DND-41 (cell line): ENCODE results near the gene NPC1L1.
A peak's percentile ranks its signal among the peaks of the same experiment; 100 is the strongest.

Experiments
- ATAC-seq: fragments of 200-7000 bp; cut with Tn5 transposase; 3 replicates; pipeline ENCODE4 v1.9.1; 2021; ENCODE audit warnings: low read depth; ENCODE audit not compliant: insufficient read depth
- DNase-seq: peaks from one replicate; pipeline ENCODE4 v3.0.0-alpha.2; 2020
- H2AFZ ChIP-seq: 2 replicates; pipeline ENCODE4 v1.6.0; 2012; ENCODE audit warnings: low read depth, low read length
- H3K27ac ChIP-seq: 2 replicates; pipeline ENCODE4 v1.5.1; 2012; ENCODE audit warnings: low read length, inconsistent platforms
- H3K27me3 ChIP-seq: fragments of 200-600 bp; sonication (generic); 2 replicates; pipeline ENCODE4 v1.6.0; 2012; ENCODE audit warnings: low read length, mild to moderate bottlenecking, inconsistent platforms; ENCODE audit not compliant: insufficient read depth, poor library complexity
- H3K36me3 ChIP-seq: 2 replicates; pipeline ENCODE4 v1.5.1; 2012; ENCODE audit warnings: low read length, inconsistent platforms; ENCODE audit not compliant: insufficient read depth
- H3K4me1 ChIP-seq: 2 replicates; pipeline ENCODE4 v1.5.1; 2012; ENCODE audit warnings: mild to moderate bottlenecking, low read length; ENCODE audit not compliant: insufficient read depth
- H3K4me2 ChIP-seq: 2 replicates; pipeline ENCODE4 v1.6.0; 2012; ENCODE audit warnings: mild to moderate bottlenecking, moderate library complexity, low read length, inconsistent platforms; ENCODE audit not compliant: insufficient read depth
- H3K4me3 ChIP-seq, 2 experiments: fragments of 200-600 bp in 1 of 2; shearing (Covaris generic) in 1 of 2; 2 replicates each; pipeline ENCODE4 v1.5.1; 2012 to 2016; ENCODE audit warnings: inconsistent platforms in 2 of 2, low read length in 2 of 2, mild to moderate bottlenecking in 2 of 2, low read depth in 1 of 2, moderate library complexity in 1 of 2
- H3K79me2 ChIP-seq: 2 replicates; pipeline ENCODE4 v1.6.0; 2012; ENCODE audit warnings: low read length, inconsistent platforms; ENCODE audit not compliant: insufficient read depth
- H3K9ac ChIP-seq: 2 replicates; pipeline ENCODE4 v1.6.0; 2012; ENCODE audit warnings: low read depth, mild to moderate bottlenecking, inconsistent platforms, low read length, moderate library complexity
- H3K9me3 ChIP-seq: 2 replicates; pipeline ENCODE4 v1.5.1; 2012; ENCODE audit warnings: low read length, moderate library complexity, mild to moderate bottlenecking, inconsistent platforms; ENCODE audit not compliant: insufficient read depth, severe bottlenecking
- H4K20me1 ChIP-seq: 2 replicates; pipeline ENCODE4 v1.6.0; 2012; ENCODE audit warnings: low read length; ENCODE audit not compliant: insufficient read depth
- CTCF ChIP-seq: IDR thresholded peaks from 2 replicates; pipeline ENCODE4 v1.5.1; 2012; ENCODE audit warnings: borderline replicate concordance, low read length, moderate library complexity, mild to moderate bottlenecking; ENCODE audit not compliant: poor library complexity, severe bottlenecking; ENCODE audit errors: extremely low read depth
- EZH2 ChIP-seq: IDR thresholded peaks from 3 replicates; pipeline ENCODE4 v1.6.1; 2012; ENCODE audit warnings: borderline replicate concordance, low read depth, mild to moderate bottlenecking, moderate library complexity, low read length, inconsistent platforms; ENCODE audit not compliant: severe bottlenecking

The NPC1L1 gene

GRCh38 chr7:44477938-44478337 is 63.2 kb downstream of the NPC1L1 start:
- H3K9ac ChIP-seq: no peak overlapping the region
- TF ChIP-seq CTCF: no peak
- no peak for TF ChIP-seq EZH2
- no peak overlapping the region for H3K4me2 ChIP-seq
- H2AFZ ChIP-seq: no peak overlapping the region
- H3K4me3 ChIP-seq: no peak overlapping the region
- H3K36me3 ChIP-seq: peaks cover 76% of the 10 kb centered on the region
- no peak overlapping the region for H3K27ac ChIP-seq
- H3K4me1 ChIP-seq: no peaks in the 10 kb centered on the region
- ATAC-seq (no peak), DNase-seq (no peak)
- peaks cover 10% of the 10 kb centered on the region; the same call in 1 of the 2 replicates for H3K79me2 ChIP-seq
- no peaks in the 10 kb centered on the region for H3K27me3 ChIP-seq
- peaks cover 23% of the 10 kb centered on the region for H4K20me1 ChIP-seq
- H3K9me3 ChIP-seq: peaks cover 2% of the 10 kb centered on the region

- DNase-seq (peak; percentile 53), ATAC-seq (peak; percentile 88)
- H3K27ac ChIP-seq: no peak overlapping the region
- TF ChIP-seq EZH2 (no peak), CTCF (peak; percentile 91)
- no peak overlapping the region for H3K4me2 ChIP-seq
- H3K4me3 ChIP-seq: no peak overlapping the region
- no peaks in the 10 kb centered on the region for H3K27me3 ChIP-seq
- H3K9ac ChIP-seq: no peak overlapping the region
- no peaks in the 10 kb centered on the region for H3K9me3 ChIP-seq
- peaks cover 73% of the 10 kb centered on the region for H3K36me3 ChIP-seq
- peaks cover 11% of the 10 kb centered on the region; the same call in 1 of the 2 replicates for H3K79me2 ChIP-seq
- no peak overlapping the region for H2AFZ ChIP-seq
- peaks cover 28% of the 10 kb centered on the region for H4K20me1 ChIP-seq
- no peaks in the 10 kb centered on the region for H3K4me1 ChIP-seq
These were observed 63.9 kb downstream of the NPC1L1 start for GRCh38 chr7:44477063-44477830.

GRCh38 chr7:44476313-44476712 is 64.8 kb downstream of the NPC1L1 start:
- Histone ChIP-seq H2AFZ (no peak overlapping the region), H3K4me1 (no peaks in the 10 kb centered on the region), H3K4me3 (no peak overlapping the region), H3K4me2 (no peak overlapping the region), H3K36me3 (peaks cover 71% of the 10 kb centered on the region), H3K27ac (no peak overlapping the region), H3K9me3 (no peaks in the 10 kb centered on the region), H3K27me3 (no peaks in the 10 kb centered on the region), H4K20me1 (peaks cover 36% of the 10 kb centered on the region), H3K79me2 (peaks cover 16% of the 10 kb centered on the region), H3K9ac (no peak overlapping the region)
- DNase-seq: no peak
- no peak for TF ChIP-seq EZH2
- no peak for TF ChIP-seq CTCF
- ATAC-seq: no peak
